ENCODE data around the gene CIAO1. TPM values are rescaled to one million over a fixed set of nuclear protein-coding genes. Genes with fewer than 3 reads are reported as not detected.

CIAO1 gene
- total and polyA plus RNA-seq, 3 donors from 2014 or later, result 56.8 to 164 (median 154) TPM

DNA sequence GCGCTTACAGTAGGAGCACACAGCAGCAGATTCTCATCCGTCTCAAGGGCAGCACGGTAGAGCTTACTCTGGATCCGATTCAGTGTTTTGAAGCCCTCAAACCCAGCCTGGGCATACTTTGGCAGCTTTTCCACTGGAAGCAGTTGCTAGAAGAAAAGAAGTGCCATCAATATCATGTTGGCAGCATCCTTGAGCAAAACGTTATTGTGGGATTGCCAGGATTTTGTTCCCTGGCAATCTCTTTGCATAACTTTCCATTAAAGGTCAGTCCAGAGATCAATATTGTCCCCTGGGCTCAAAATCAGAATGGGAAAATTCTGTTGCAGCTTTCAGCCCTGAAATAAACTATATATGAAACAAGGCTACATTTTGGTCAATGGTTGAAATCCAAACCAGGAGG, 30.9 kb downstream of the CIAO1 start:
- 68 to 80% methylated on average over 5 of the region's 5 CpGs for WGBS, 2 donors
- Histone ChIP-seq H3K27ac (no peak overlapping the region), H3K4me3 (no peak overlapping the region), H3K27me3 (no peaks in the 10 kb centered on the region), H3K36me3 (ENCODE audit: low read depth, missing control alignments) (no peaks in the 10 kb centered on the region), H3K4me1 (no peaks in the 10 kb centered on the region), H3K9me3 (no peaks in the 10 kb centered on the region)
- TF ChIP-seq POLR2A (IDR thresholded peaks at IDR 0.05) (no peak), CTCF (IDR thresholded peaks at IDR 0.05) (no peak)
- no peak for DNase-seq
- intact Hi-C loops (cut with DNase I; ENCODE audit: low total_unique reads), result no loop called here

GRCh38 chr2:96301865-96302264, 35.8 kb downstream of the CIAO1 start:
- intact Hi-C loops (cut with DNase I; ENCODE audit: low total_unique reads), result no loop called here
- H3K9me3 ChIP-seq, result no peaks in the 10 kb centered on the region
- TF ChIP-seq CTCF (IDR thresholded peaks at IDR 0.05), result no peak
- no peaks in the 10 kb centered on the region for H3K36me3 ChIP-seq (ENCODE audit: low read depth, missing control alignments)
- WGBS, 2 donors, result 82 to 86% methylated on average over 1 of the region's 1 CpG
- H3K4me3 ChIP-seq, result no peak overlapping the region
- no peak overlapping the region for H3K27ac ChIP-seq
- no peaks in the 10 kb centered on the region for H3K27me3 ChIP-seq
- H3K4me1 ChIP-seq, result peaks cover 12% of the 10 kb centered on the region
- DNase-seq, result no peak

DNA sequence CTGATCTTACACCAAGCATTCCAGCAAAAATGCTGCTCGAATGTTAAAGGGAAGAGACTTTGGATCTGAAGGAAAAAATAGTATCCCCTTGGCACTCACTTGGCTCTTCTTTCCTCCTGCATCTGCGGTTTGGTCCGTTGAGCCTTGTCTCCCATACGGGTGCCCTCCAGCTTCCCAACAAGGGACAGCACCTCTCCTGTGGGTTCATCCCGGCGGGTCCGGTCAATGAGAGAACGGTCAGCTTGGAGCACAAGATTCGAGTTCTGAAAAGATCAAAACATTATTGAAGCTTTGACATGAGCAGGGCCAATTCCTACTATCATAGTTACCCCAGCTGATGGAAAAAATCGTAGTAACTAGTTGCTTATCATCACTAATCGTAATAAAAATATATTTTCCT, 38.6 kb downstream of the CIAO1 start:
- no peak for TF ChIP-seq POLR2A (IDR thresholded peaks at IDR 0.05)
- peak overlapping the region in 1 of 2 donors; percentile 85 for H3K27ac ChIP-seq
- WGBS, 2 donors, result 36 to 56% methylated on average over 11 of the region's 11 CpGs
- no peaks in the 10 kb centered on the region for H3K9me3 ChIP-seq
- H3K36me3 ChIP-seq (ENCODE audit: low read depth, missing control alignments), result no peaks in the 10 kb centered on the region
- intact Hi-C loops (cut with DNase I; ENCODE audit: low total_unique reads), result no loop called here
- no peak for DNase-seq
- no peaks in the 10 kb centered on the region for H3K27me3 ChIP-seq
- H3K4me3 ChIP-seq, result peak overlapping the region; percentile 58 to 75
- peaks cover 12% of the 10 kb centered on the region for H3K4me1 ChIP-seq

- peak; percentile 53 for TF ChIP-seq POLR2A (IDR thresholded peaks at IDR 0.05)
- no peak for TF ChIP-seq CTCF (IDR thresholded peaks at IDR 0.05)
- 0 to 1% methylated on average over 32 to 60 of the region's 61 CpGs for WGBS, 2 donors
- Histone ChIP-seq H3K4me1 (peaks cover 12% of the 10 kb centered on the region), H3K27me3 (no peaks in the 10 kb centered on the region), H3K4me3 (peak within 1 kb of the TSS; percentile 58 to 75), H3K27ac (peak within 1 kb of the TSS; percentile 69 to 85), H3K36me3 (ENCODE audit: low read depth, missing control alignments) (no peaks in the 10 kb centered on the region), H3K9me3 (no peaks in the 10 kb centered on the region)
- DNase-seq, result peak; percentile 94
- intact Hi-C loops (cut with DNase I; ENCODE audit: low total_unique reads), result no loop called here
These were observed 39.3 kb downstream of the CIAO1 start, which contains the start of gene SNRNP200 for GRCh38 chr2:96305091-96305978. Gene SNRNP200, minus strand, starts transcription at chr2:96305546. Its CDS starts 109 bp downstream, at chr2:96305437.

- WGBS, 2 donors, result 12 to 17% methylated on average over 9 of the region's 9 CpGs
- intact Hi-C loops (cut with DNase I; ENCODE audit: low total_unique reads), result no loop called here
- H3K4me3 ChIP-seq, result peak overlapping the region; percentile 58 to 75
- TF ChIP-seq POLR2A (IDR thresholded peaks at IDR 0.05), result no peak
- no peak for TF ChIP-seq CTCF (IDR thresholded peaks at IDR 0.05)
- peak overlapping the region; percentile 69 to 85 for H3K27ac ChIP-seq
- peaks cover 12% of the 10 kb centered on the region for H3K4me1 ChIP-seq
- no peaks in the 10 kb centered on the region for H3K9me3 ChIP-seq
- no peaks in the 10 kb centered on the region for H3K36me3 ChIP-seq (ENCODE audit: low read depth, missing control alignments)
- H3K27me3 ChIP-seq, result no peaks in the 10 kb centered on the region
- DNase-seq, result no peak
These were observed 39.9 kb downstream of the CIAO1 start for GRCh38 chr2:96305979-96306308.

Measured in testis (tissue), 3 donors.